GM12878 (cell line): ENCODE measurements around the gene PNRC1. TPM values are rescaled to one million over a fixed set of nuclear protein-coding genes. Genes with fewer than 3 reads are reported as not detected.

Experiments used
- CBX5 ChIP-seq: sonication (generic); IDR thresholded peaks from 2 replicates; pipeline ENCODE4 v1.6.1; 2016; ENCODE audit warnings: low read depth, moderate library complexity, mild to moderate bottlenecking, inconsistent platforms
- CHD1 ChIP-seq: IDR thresholded peaks from 2 replicates; pipeline ENCODE4 v1.6.1; 2012; ENCODE audit warnings: low read depth, low read length, improper control_type of control experiment
- CREM ChIP-seq: IDR thresholded peaks from 2 replicates; pipeline ENCODE4 v1.6.1; 2014; ENCODE audit warnings: antibody characterized with exemption, low read depth
- EP300 ChIP-seq, 2 experiments: fragments of 150-350 bp in 1 of 2; IDR thresholded peaks; 2 replicates each; pipeline ENCODE4 v1.6.1; 2011 to 2012; ENCODE audit warnings: low read depth in 2 of 2, low read length in 2 of 2, borderline replicate concordance in 1 of 2, improper control_type of control experiment in 1 of 2, inconsistent platforms in 1 of 2; ENCODE audit not compliant: control insufficient read depth in 1 of 2
- GABPA ChIP-seq: IDR thresholded peaks from 2 replicates; pipeline ENCODE4 v1.6.1; 2014; ENCODE audit warnings: antibody characterized with exemption, low read depth, mild to moderate bottlenecking, inconsistent platforms
- HSF1 ChIP-seq: fragments of 150-350 bp; IDR thresholded peaks from 2 replicates; pipeline ENCODE4 v1.6.1; 2014; ENCODE audit warnings: mild to moderate bottlenecking, low read depth, low read length
- IKZF2 ChIP-seq, 2 experiments: fragments of 450-650 bp; IDR thresholded peaks; 2 replicates each; pipeline ENCODE4 v1.6.1; 2017; ENCODE audit warnings: mild to moderate bottlenecking in 2 of 2, moderate library complexity in 2 of 2
- IRF3 ChIP-seq: fragments of 450-650 bp; IDR thresholded peaks from 2 replicates; pipeline ENCODE4 v1.6.1; 2014; ENCODE audit warnings: mild to moderate bottlenecking
- KLF5 ChIP-seq: fragments of 450-650 bp; IDR thresholded peaks from 2 replicates; pipeline ENCODE4 v1.6.1; 2014; ENCODE audit warnings: mild to moderate bottlenecking; ENCODE audit not compliant: partially characterized antibody
- NFIC ChIP-seq: IDR thresholded peaks from 2 replicates; pipeline ENCODE4 v1.6.1; 2012; ENCODE audit warnings: low read depth, mild to moderate bottlenecking, inconsistent platforms, low read length, moderate library complexity
- NFXL1 ChIP-seq: fragments of 450-650 bp; IDR thresholded peaks from 2 replicates; pipeline ENCODE4 v1.6.1; 2017; ENCODE audit warnings: antibody characterized with exemption, mild to moderate bottlenecking, borderline replicate concordance
- NRF1 ChIP-seq: conservative IDR thresholded peaks from 2 replicates; pipeline ENCODE4 v1.6.1; 2011; ENCODE audit warnings: mild to moderate bottlenecking, low read depth, low read length, improper control_type of control experiment
- RELA ChIP-seq: fragments of 450-650 bp; IDR thresholded peaks from 2 replicates; pipeline ENCODE4 v1.8.0; 2014; ENCODE audit warnings: borderline replicate concordance; ENCODE audit not compliant: partially characterized antibody
- REST ChIP-seq: IDR thresholded peaks from 2 replicates; pipeline ENCODE4 v1.6.1; 2012; ENCODE audit warnings: mild to moderate bottlenecking, low read depth, low read length
- RFX5 ChIP-seq: IDR thresholded peaks from 2 replicates; pipeline ENCODE4 v1.6.1; 2011; ENCODE audit warnings: low read depth, low read length, improper control_type of control experiment
- SMAD1 ChIP-seq: fragments of 450-650 bp; IDR thresholded peaks from 2 replicates; pipeline ENCODE4 v1.6.1; 2018; ENCODE audit warnings: mild to moderate bottlenecking, low read depth; ENCODE audit not compliant: partially characterized antibody
- SP1 ChIP-seq: IDR thresholded peaks from one replicate; pipeline ENCODE4 v1.6.1; 2011; ENCODE audit warnings: low read depth, low read length
- SPI1 ChIP-seq: IDR thresholded peaks from 2 replicates; pipeline ENCODE4 v1.6.1; 2011; ENCODE audit warnings: low read depth, mild to moderate bottlenecking, low read length, moderate library complexity, borderline replicate concordance; ENCODE audit not compliant: insufficient read depth
- STAT3 ChIP-seq: IDR thresholded peaks from 2 replicates; pipeline ENCODE4 v1.6.1; 2011; ENCODE audit warnings: low read depth, low read length, improper control_type of control experiment
- TARDBP ChIP-seq: IDR thresholded peaks from 2 replicates; pipeline ENCODE4 v1.6.1; 2016; ENCODE audit warnings: borderline replicate concordance
- YBX1 ChIP-seq: fragments of 450-650 bp; IDR thresholded peaks from 2 replicates; pipeline ENCODE4 v1.6.1; 2016; ENCODE audit warnings: antibody characterized with exemption
- YY1 ChIP-seq: IDR thresholded peaks from 2 replicates; pipeline ENCODE4 v1.6.1; 2011; ENCODE audit warnings: low read depth, mild to moderate bottlenecking, low read length
- ZBED1 ChIP-seq: IDR thresholded peaks from 2 replicates; pipeline ENCODE4 v1.6.1; 2016; ENCODE audit warnings: borderline replicate concordance
- ZNF274 ChIP-seq: IDR thresholded peaks from one replicate; pipeline ENCODE4 v1.8.0; 2011; ENCODE audit not compliant: insufficient read length, insufficient read depth
- polyA plus RNA-seq, 11 experiments: library from polyadenylated mRNA; depleted of rRNA in 4 of 11; unstranded in 6 of 11; stranded (reverse) in 5 of 11; fragments of >200 nt; fragmentation: Nextera tagmentation in 4 of 11; fragmentation: Illumina TruSeq in 1 of 11; extraction: Ambion mirVana in 4 of 11; extraction: Trizol in 1 of 11; gene quantifications; 1 replicate in 1 of 11; 2 replicates in 10 of 11; pipeline versions ENCODE4 v1.2.1 to v1.2.3, GENCODE V29; 2011 to 2016; ENCODE audit warnings: inconsistent platforms in 2 of 11, missing spikeins in 2 of 11, low read depth in 1 of 11
- total RNA-seq, 4 experiments: library from RNA; depleted of rRNA in 3 of 4; stranded (reverse); fragments of >200 nt in 3 of 4; fragmentation: Illumina TruSeq in 1 of 4; extraction: Trizol in 1 of 4; gene quantifications; 2 replicates each; pipeline versions ENCODE4 v1.2.1 to v1.2.3, GENCODE V29; 2013 to 2021

The PNRC1 gene
- total and polyA plus RNA-seq, 10 of the 15 experiments (the other 5 are each of a cell fraction or from before 2014, with no cell fraction given) = 7.6 to 66.0 (median 33.1) TPM

- TF ChIP-seq REST (no peak), NRF1 (no peak), SPI1 (no peak), YBX1 (no peak), SMAD1 (peak; percentile 86), CHD1 (peak; percentile 69; the same call in 1 of the 2 replicates), EP300 (IDR thresholded peaks at IDR 0.05; ENCODE audit: borderline replicate concordance in 1 of 2, control insufficient read depth in 1 of 2, low read depth in 2 of 2, low read length in 2 of 2) (peak; percentile 66 to 95), RELA (peak; percentile 100), RFX5 (peak; percentile 95), IKZF2 (IDR thresholded peaks at IDR 0.05) (0 out of 4 replicates have a peak, but pooled peaks of 1 of the 2 experiments have one; percentile 11), IRF3 (no peak), STAT3 (0 out of 2 replicates have a peak, but pooled peaks have one; percentile 36), NFXL1 (no peak), YY1 (peak; percentile 87), NFIC (no peak; the same call in 1 of the 2 replicates), CREM (peak; percentile 82), KLF5 (peak; percentile 83), GABPA (no peak), ZBED1 (no peak), SP1 (peak; percentile 86), ZNF274 (no peak), HSF1 (0 out of 2 replicates have a peak, but pooled peaks have one; percentile 39), CBX5 (no peak), TARDBP (no peak)
These were observed 1.1 kb downstream of the PNRC1 start (continued) for GRCh38 chr6:89081423-89082322.
